Measurements from ENCODE around the gene PLA2G2E.

Gene PLA2G2E

DNA sequence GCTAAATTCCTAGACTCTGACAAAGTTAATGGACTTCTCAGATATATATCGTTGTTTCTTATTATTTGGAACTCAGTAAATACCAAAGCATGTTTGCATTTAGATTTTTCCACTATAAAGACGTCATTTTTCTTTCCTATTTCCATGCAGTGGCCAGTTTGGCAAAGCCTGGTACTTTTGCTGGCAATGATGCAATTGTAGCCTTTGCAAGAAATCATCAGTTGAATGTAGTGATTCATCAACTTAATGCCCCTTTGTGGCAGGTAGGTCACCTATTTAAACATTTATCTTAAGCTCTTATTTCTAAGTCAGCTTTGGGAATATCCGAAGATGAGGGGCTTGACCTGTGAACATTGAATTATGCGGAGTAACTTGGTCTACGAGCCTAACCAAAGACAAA is 29.2 kb downstream of the PLA2G2E start:
- TF ChIP-seq, protein P1, sequence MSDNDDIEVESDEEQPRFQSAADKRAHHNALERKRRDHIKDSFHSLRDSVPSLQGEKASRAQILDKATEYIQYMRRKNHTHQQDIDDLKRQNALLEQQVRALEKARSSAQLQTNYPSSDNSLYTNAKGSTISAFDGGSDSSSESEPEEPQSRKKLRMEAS (IDR thresholded peaks at IDR 0.05) = no peak
- TF ChIP-seq, protein P2, sequence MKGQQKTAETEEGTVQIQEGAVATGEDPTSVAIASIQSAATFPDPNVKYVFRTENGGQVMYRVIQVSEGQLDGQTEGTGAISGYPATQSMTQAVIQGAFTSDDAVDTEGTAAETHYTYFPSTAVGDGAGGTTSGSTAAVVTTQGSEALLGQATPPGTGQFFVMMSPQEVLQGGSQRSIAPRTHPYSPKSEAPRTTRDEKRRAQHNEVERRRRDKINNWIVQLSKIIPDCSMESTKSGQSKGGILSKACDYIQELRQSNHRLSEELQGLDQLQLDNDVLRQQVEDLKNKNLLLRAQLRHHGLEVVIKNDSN (IDR thresholded peaks at IDR 0.05) = no peak
- TF ChIP-seq TAF1 (IDR thresholded peaks at IDR 0.05; ENCODE audit: low read depth) = no peak
- no peak for TF ChIP-seq NFIC (IDR thresholded peaks at IDR 0.05)
- TF ChIP-seq, protein P3, sequence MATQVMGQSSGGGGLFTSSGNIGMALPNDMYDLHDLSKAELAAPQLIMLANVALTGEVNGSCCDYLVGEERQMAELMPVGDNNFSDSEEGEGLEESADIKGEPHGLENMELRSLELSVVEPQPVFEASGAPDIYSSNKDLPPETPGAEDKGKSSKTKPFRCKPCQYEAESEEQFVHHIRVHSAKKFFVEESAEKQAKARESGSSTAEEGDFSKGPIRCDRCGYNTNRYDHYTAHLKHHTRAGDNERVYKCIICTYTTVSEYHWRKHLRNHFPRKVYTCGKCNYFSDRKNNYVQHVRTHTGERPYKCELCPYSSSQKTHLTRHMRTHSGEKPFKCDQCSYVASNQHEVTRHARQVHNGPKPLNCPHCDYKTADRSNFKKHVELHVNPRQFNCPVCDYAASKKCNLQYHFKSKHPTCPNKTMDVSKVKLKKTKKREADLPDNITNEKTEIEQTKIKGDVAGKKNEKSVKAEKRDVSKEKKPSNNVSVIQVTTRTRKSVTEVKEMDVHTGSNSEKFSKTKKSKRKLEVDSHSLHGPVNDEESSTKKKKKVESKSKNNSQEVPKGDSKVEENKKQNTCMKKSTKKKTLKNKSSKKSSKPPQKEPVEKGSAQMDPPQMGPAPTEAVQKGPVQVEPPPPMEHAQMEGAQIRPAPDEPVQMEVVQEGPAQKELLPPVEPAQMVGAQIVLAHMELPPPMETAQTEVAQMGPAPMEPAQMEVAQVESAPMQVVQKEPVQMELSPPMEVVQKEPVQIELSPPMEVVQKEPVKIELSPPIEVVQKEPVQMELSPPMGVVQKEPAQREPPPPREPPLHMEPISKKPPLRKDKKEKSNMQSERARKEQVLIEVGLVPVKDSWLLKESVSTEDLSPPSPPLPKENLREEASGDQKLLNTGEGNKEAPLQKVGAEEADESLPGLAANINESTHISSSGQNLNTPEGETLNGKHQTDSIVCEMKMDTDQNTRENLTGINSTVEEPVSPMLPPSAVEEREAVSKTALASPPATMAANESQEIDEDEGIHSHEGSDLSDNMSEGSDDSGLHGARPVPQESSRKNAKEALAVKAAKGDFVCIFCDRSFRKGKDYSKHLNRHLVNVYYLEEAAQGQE (IDR thresholded peaks at IDR 0.05; ENCODE audit: low read depth) = no peak
- no peak for TF ChIP-seq CREB1 (IDR thresholded peaks at IDR 0.05; ENCODE audit: low read depth)
- TF ChIP-seq ZBTB7A (IDR thresholded peaks at IDR 0.05; ENCODE audit: low read depth) = no peak
- TF ChIP-seq EGR1 (IDR thresholded peaks at IDR 0.05) = no peak
- no peak for TF ChIP-seq RAD21 (IDR thresholded peaks at IDR 0.05; ENCODE audit: low read depth)
- TF ChIP-seq TCF12 (IDR thresholded peaks at IDR 0.05; ENCODE audit: low read depth) = no peak
- TF ChIP-seq EP300 (IDR thresholded peaks at IDR 0.05; ENCODE audit: borderline replicate concordance) = no peak
- no peak for TF ChIP-seq CEBPB (IDR thresholded peaks at IDR 0.05)
- no peak for TF ChIP-seq TEAD4 (IDR thresholded peaks at IDR 0.05)
- no peak for TF ChIP-seq FOXM1 (IDR thresholded peaks at IDR 0.05; ENCODE audit: borderline replicate concordance, low read depth)

DNA sequence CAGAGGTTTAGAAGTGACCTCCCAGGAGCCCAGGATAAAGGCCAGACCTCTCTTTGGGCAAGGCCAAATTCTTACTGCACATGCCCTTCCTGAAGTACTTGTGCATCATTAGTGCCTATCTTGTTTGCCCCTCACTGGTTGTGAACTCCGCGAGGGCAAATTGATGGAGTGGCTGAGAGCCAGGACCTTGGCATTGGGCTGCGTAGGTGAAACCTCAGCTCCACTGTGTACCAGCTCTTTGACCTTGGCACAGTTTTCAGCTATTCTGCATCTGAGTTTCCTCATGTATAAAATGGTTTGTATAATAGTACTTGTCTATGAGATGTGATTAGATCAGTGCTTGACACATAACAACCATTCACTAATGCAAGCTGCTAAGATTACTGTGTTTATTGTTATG is 29.7 kb downstream of the PLA2G2E start:
- TF ChIP-seq, protein P3 (IDR thresholded peaks at IDR 0.05; ENCODE audit: low read depth) = no peak
- TF ChIP-seq, protein P1 (IDR thresholded peaks at IDR 0.05) = no peak
- no peak for TF ChIP-seq RAD21 (IDR thresholded peaks at IDR 0.05; ENCODE audit: low read depth)
- TF ChIP-seq YY1 (IDR thresholded peaks at IDR 0.05; ENCODE audit: low read depth) = no peak
- TF ChIP-seq FOXM1 (IDR thresholded peaks at IDR 0.05; ENCODE audit: borderline replicate concordance, low read depth) = no peak
- no peak for TF ChIP-seq TCF12 (IDR thresholded peaks at IDR 0.05; ENCODE audit: low read depth)
- no peak for TF ChIP-seq CREB1 (IDR thresholded peaks at IDR 0.05; ENCODE audit: low read depth)
- TF ChIP-seq ZBTB7A (IDR thresholded peaks at IDR 0.05; ENCODE audit: low read depth) = no peak

DNA sequence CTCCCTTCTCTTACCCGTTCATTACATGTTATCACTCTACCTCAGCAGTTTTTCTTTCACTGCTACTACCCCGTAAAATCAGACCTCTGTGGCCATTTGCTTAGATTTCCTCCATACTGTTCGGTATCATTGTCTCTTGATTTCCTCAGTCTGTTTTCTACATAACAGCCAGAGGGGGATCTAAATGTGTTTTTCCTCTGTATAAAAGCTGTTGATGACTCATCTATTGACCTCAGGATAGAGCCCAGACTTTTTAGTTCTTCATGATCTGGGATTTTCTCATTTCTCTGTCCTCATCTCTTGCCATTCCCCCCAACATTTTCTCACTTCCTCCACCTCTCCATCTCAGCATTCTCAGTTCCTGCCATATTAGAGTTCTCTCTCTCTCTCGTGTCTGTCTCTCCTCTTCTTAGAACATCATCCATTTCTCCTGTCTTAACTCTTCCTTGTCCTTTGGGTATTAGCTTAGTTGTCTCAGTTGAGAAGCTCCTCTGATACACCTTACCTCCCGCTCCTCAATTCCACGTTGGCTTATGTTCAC is 30.7 kb downstream of the PLA2G2E start:
- TF ChIP-seq, protein P2 (IDR thresholded peaks at IDR 0.05) = no peak

DNA sequence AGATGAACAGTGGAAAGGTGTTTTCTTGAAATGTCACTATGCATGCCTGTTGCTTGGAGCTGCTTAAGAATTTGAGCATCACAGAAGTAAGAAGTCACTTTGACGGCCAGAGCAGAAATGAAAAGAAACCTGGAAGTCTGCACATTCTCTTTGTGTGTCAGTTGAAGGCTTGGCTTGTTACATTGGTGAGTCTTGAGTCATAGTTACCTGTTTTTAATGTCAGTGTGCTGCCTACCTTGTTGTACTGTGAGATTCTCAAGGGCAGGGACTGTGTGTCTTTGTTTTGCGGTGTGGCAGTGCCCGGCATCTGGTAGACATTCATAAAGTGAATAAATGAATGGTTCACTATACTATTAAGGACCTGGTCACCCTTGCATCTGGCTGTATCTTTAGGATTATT is 31.3 kb downstream of the PLA2G2E start:
- TF ChIP-seq RAD21 (IDR thresholded peaks at IDR 0.05; ENCODE audit: low read depth) = no peak
- TF ChIP-seq, protein P2 (IDR thresholded peaks at IDR 0.05) = no peak
- no peak for TF ChIP-seq CREB1 (IDR thresholded peaks at IDR 0.05; ENCODE audit: low read depth)
- no peak for TF ChIP-seq FOXM1 (IDR thresholded peaks at IDR 0.05; ENCODE audit: borderline replicate concordance, low read depth)
- no peak for TF ChIP-seq NFIC (IDR thresholded peaks at IDR 0.05)
- TF ChIP-seq, protein P3 (IDR thresholded peaks at IDR 0.05; ENCODE audit: low read depth) = no peak
- no peak for TF ChIP-seq TEAD4 (IDR thresholded peaks at IDR 0.05)
- no peak for TF ChIP-seq TCF12 (IDR thresholded peaks at IDR 0.05; ENCODE audit: low read depth)
- TF ChIP-seq, protein P1 (IDR thresholded peaks at IDR 0.05) = no peak
- TF ChIP-seq TAF1 (IDR thresholded peaks at IDR 0.05; ENCODE audit: low read depth) = no peak
- no peak for TF ChIP-seq CEBPB (IDR thresholded peaks at IDR 0.05)
- TF ChIP-seq EP300 (IDR thresholded peaks at IDR 0.05; ENCODE audit: borderline replicate concordance) = no peak
- TF ChIP-seq YY1 (IDR thresholded peaks at IDR 0.05; ENCODE audit: low read depth) = no peak
- TF ChIP-seq EGR1 (IDR thresholded peaks at IDR 0.05) = no peak
- no peak for TF ChIP-seq ZBTB7A (IDR thresholded peaks at IDR 0.05; ENCODE audit: low read depth)

Data from Ishikawa (cell line).